PC-3 (cell line): ENCODE results near the gene ZRANB2.

ENCODE experiments used
- CTCF ChIP-seq: fragments of 300-600 bp; sonication (generic); conservative IDR thresholded peaks from 2 replicates; pipeline ENCODE4 v1.5.1; 2017; ENCODE audit warnings: antibody characterized with exemption, low read depth, mild to moderate bottlenecking, low read length
- EZH2phosphoT487 ChIP-seq: fragments of 300-600 bp; sonication (generic); IDR thresholded peaks from 2 replicates; pipeline ENCODE4 v1.6.1; 2018; ENCODE audit warnings: mild to moderate bottlenecking, antibody characterized with exemption, low read length, borderline replicate concordance

DNA sequence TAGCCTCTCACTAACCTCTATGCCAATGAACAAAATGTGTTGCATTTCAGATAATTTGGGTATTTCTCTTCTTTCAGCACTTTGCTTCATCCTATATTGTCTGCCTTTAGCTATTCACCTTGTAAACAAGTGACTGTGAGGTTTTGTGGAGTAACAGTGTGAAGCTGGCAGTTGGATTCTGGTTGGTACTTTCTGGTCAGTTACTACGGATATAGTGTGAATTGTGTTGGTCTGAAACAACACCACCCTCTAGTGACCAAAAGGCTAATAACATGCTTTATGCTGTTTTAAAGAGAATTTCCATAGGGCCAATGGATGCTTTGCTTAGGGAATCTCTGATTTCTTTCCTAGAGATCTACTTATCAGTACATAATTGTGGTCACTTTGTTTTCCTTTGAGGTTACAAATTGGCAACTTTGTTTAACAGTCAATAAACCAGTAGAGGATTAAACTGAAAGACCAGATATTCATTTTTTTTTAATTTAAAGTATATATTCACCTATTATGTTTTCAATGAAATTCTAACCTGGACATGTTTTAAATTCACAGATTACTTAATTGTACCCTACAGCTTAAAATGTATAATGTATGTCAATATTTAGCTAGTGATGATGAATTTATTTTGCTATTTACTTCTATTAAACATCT, 30.8 kb downstream of the ZRANB2 start:
- TF ChIP-seq EZH2phosphoT487 (no peak), CTCF (peak; percentile 84)
